SU-DHL-6 (cell line): Measurements from ENCODE around the gene TRIM66.

Experiments
- H2AFZ ChIP-seq: fragments of 200-600 bp; sonication (generic); 2 replicates; pipeline ENCODE4 v1.6.1; 2014; ENCODE audit warnings: low read depth, mild to moderate bottlenecking, moderate library complexity, mixed read lengths, antibody characterized with exemption, low read length; ENCODE audit not compliant: severe bottlenecking
- H3F3A ChIP-seq: fragments of 200-600 bp; shearing (Covaris generic); 2 replicates; pipeline ENCODE4 v1.6.0; 2016; ENCODE audit warnings: antibody characterized with exemption, mild to moderate bottlenecking; ENCODE audit not compliant: insufficient read depth
- H3K27ac ChIP-seq: fragments of 200-600 bp; sonication (generic); 2 replicates; pipeline ENCODE4 v1.5.1; 2016; ENCODE audit warnings: low read depth, mild to moderate bottlenecking, low read length, moderate library complexity, mixed read lengths
- H3K27me3 ChIP-seq: fragments of 200-600 bp; sonication (generic), shearing (Covaris generic); 2 replicates; pipeline ENCODE4 v1.6.0; 2014; ENCODE audit warnings: mild to moderate bottlenecking, low read length
- H3K36me3 ChIP-seq: fragments of 200-600 bp; sonication (generic); 2 replicates; pipeline ENCODE4 v1.6.1; 2014; ENCODE audit warnings: mild to moderate bottlenecking, low read length, mixed read lengths
- H3K4me2 ChIP-seq: fragments of 300-600, 200-600 bp; shearing (Covaris generic), sonication (generic); 2 replicates; pipeline ENCODE4 v1.6.0; 2014; ENCODE audit warnings: low read length, low read depth, mild to moderate bottlenecking; ENCODE audit not compliant: poor library complexity, severe bottlenecking
- H3K4me3 ChIP-seq: fragments of 200-600 bp; sonication (generic); 2 replicates; pipeline ENCODE4 v1.5.1; 2014; ENCODE audit warnings: antibody characterized with exemption, low read length, mild to moderate bottlenecking, mixed read lengths; ENCODE audit not compliant: insufficient read depth, poor library complexity, severe bottlenecking
- H3K79me2 ChIP-seq: fragments of 200-600 bp; sonication (generic); 2 replicates; pipeline ENCODE4 v1.6.1; 2014; ENCODE audit warnings: mild to moderate bottlenecking, low read length, moderate library complexity; ENCODE audit not compliant: insufficient read depth
- H3K9ac ChIP-seq: fragments of 200-600 bp; sonication (generic); 2 replicates; pipeline ENCODE4 v1.7.0; 2014; ENCODE audit warnings: mild to moderate bottlenecking, low read length
- H3K9me2 ChIP-seq: fragments of 200-600 bp; sonication (generic); replicated peaks from 2 replicates; pipeline ENCODE4 v1.6.1; 2014; ENCODE audit warnings: low read length; ENCODE audit not compliant: insufficient read depth
- H3K9me3 ChIP-seq: fragments of 200-600 bp; sonication (generic); 2 replicates; pipeline ENCODE4 v1.6.1; 2014; ENCODE audit warnings: low read length, mixed read lengths; ENCODE audit not compliant: insufficient read depth
- H4K20me1 ChIP-seq: fragments of 200-600 bp; sonication (generic); 2 replicates; pipeline ENCODE4 v1.6.1; 2014; ENCODE audit warnings: low read depth, mild to moderate bottlenecking, antibody characterized with exemption, low read length, moderate library complexity, mixed read lengths
- EZH2phosphoT487 ChIP-seq: fragments of 200-600 bp; sonication (generic), shearing (Covaris generic); conservative IDR thresholded peaks from 2 replicates; pipeline ENCODE4 v1.6.1; 2018; ENCODE audit warnings: mild to moderate bottlenecking, antibody characterized with exemption, low read length, moderate library complexity, mixed read lengths
- TF ChIP-seq, protein P1 (sequence below): fragments of 200-600 bp; sonication (generic); IDR thresholded peaks from one replicate; pipeline ENCODE4 v1.5.1; 2017; ENCODE audit warnings: antibody characterized with exemption, mild to moderate bottlenecking, low read length, moderate library complexity; ENCODE audit not compliant: insufficient read depth, poor library complexity, severe bottlenecking

TRIM66 gene

GRCh38 chr11:8709777-8710176 lies 27.3 kb upstream of the TRIM66 start:
- H3K27me3 ChIP-seq: no peaks in the 10 kb centered on the region
- no peaks in the 10 kb centered on the region for H3F3A ChIP-seq
- H3K9ac ChIP-seq: no peak overlapping the region
- no peak overlapping the region for H3K4me3 ChIP-seq
- no peaks in the 10 kb centered on the region for H3K79me2 ChIP-seq
- no peaks in the 10 kb centered on the region for H3K9me2 ChIP-seq
- no peaks in the 10 kb centered on the region for H3K9me3 ChIP-seq
- TF ChIP-seq EZH2phosphoT487: no peak
- TF ChIP-seq, protein P1, sequence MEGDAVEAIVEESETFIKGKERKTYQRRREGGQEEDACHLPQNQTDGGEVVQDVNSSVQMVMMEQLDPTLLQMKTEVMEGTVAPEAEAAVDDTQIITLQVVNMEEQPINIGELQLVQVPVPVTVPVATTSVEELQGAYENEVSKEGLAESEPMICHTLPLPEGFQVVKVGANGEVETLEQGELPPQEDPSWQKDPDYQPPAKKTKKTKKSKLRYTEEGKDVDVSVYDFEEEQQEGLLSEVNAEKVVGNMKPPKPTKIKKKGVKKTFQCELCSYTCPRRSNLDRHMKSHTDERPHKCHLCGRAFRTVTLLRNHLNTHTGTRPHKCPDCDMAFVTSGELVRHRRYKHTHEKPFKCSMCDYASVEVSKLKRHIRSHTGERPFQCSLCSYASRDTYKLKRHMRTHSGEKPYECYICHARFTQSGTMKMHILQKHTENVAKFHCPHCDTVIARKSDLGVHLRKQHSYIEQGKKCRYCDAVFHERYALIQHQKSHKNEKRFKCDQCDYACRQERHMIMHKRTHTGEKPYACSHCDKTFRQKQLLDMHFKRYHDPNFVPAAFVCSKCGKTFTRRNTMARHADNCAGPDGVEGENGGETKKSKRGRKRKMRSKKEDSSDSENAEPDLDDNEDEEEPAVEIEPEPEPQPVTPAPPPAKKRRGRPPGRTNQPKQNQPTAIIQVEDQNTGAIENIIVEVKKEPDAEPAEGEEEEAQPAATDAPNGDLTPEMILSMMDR: no peak
- no peak overlapping the region for H2AFZ ChIP-seq
- no peaks in the 10 kb centered on the region for H3K36me3 ChIP-seq
- no peaks in the 10 kb centered on the region for H4K20me1 ChIP-seq
- no peak overlapping the region for H3K27ac ChIP-seq
- H3K4me2 ChIP-seq: no peak overlapping the region

DNA sequence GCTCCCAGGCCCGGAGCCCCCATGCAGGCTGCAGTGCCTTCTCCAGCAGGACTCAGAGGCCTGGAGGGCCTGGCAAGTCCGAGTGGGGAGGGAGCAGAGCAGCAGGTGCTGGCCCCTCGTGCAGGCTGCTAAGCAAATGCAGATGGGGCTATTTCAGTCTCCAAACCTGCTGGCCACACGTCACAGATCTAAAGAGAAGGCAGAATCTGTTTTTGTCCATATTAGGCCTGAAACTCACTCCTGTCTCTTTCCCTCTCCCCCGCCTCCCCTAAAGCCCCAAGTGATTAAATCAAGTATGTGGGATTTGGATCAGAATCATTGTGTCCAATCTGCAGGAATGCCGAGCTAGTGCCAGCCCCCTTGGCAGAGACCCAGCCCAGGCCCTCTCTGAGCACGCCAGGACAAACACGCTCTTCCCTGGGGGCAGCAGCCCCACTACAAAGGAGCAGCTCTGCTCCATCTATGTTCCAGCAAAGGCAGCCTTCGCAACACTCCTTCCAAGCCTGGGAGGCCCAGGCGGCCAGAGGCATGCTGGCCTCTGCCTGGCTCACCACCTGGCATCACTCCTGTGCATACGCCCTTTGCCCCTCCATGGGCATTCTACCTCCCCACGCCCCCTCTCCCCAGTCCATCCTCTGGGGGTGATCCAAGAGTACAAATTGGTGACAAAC lies 26.7 kb upstream of the TRIM66 start:
- Histone ChIP-seq H3K9ac (no peak overlapping the region), H3K79me2 (no peaks in the 10 kb centered on the region), H3K9me3 (no peaks in the 10 kb centered on the region), H3K4me3 (no peak overlapping the region), H4K20me1 (no peaks in the 10 kb centered on the region), H3F3A (no peaks in the 10 kb centered on the region), H3K36me3 (no peaks in the 10 kb centered on the region), H3K27ac (no peak overlapping the region), H3K27me3 (no peaks in the 10 kb centered on the region), H2AFZ (no peak overlapping the region), H3K9me2 (no peaks in the 10 kb centered on the region), H3K4me2 (no peak overlapping the region)
- TF ChIP-seq, protein P1: no peak
- no peak for TF ChIP-seq EZH2phosphoT487

GRCh38 chr11:8707541-8708191 lies 25.2 kb upstream of the TRIM66 start:
- H3K4me2 ChIP-seq: no peak overlapping the region
- H3K4me3 ChIP-seq: no peak overlapping the region
- no peaks in the 10 kb centered on the region for H3K27me3 ChIP-seq
- no peak for TF ChIP-seq EZH2phosphoT487
- TF ChIP-seq, protein P1: no peak
- H3K9me2 ChIP-seq: no peaks in the 10 kb centered on the region
- no peak overlapping the region for H3K27ac ChIP-seq
- no peaks in the 10 kb centered on the region for H3K36me3 ChIP-seq
- H2AFZ ChIP-seq: no peak overlapping the region
- no peaks in the 10 kb centered on the region for H3F3A ChIP-seq
- H3K9ac ChIP-seq: no peak overlapping the region
- no peaks in the 10 kb centered on the region for H3K9me3 ChIP-seq
- H3K79me2 ChIP-seq: no peaks in the 10 kb centered on the region
- H4K20me1 ChIP-seq: no peaks in the 10 kb centered on the region
